H1 (cell line): ENCODE measurements around the gene NUP50. TPM values are rescaled to one million over a fixed set of nuclear protein-coding genes. Genes with fewer than 3 reads are reported as not detected.

Experiments used
- CTCF ChIA-PET: fragments of 300-600 bp; sonication (Branson Sonifier 250); formaldehyde crosslinking; loops from one replicate; lab custom pipeline; 2021; ENCODE audit not compliant: partially characterized antibody; lab: Charles Lee
- POLR2A ChIA-PET: fragments of 300-600 bp; sonication (Branson Sonifier 250); formaldehyde crosslinking; loops from one replicate; lab custom pipeline; 2021; ENCODE audit warnings: inconsistent platforms; ENCODE audit not compliant: partially characterized antibody; lab: Charles Lee
- DNase-seq, 2 experiments: peaks; one replicate each; pipeline versions ENCODE4 v3.0.0 to v3.0.0-alpha.2; 2010 to 2022; ENCODE audit warnings: low spot score in 2 of 2, low read depth in 1 of 2, mixed read lengths in 1 of 2
- FAIRE-seq: peaks from 2 replicates; lab custom pipeline; 2011; peaks lifted over from hg19 to GRCh38; lab: Jason Lieb, UNC
- H2AFZ ChIP-seq: 2 replicates; pipeline ENCODE4 v1.8.1; 2012; ENCODE audit warnings: low read length, inconsistent platforms
- H2AK5ac ChIP-seq: 2 replicates; pipeline ENCODE4 v1.6.1; 2013; ENCODE audit warnings: low read depth, low read length
- H2BK120ac ChIP-seq: replicated peaks from 2 replicates; pipeline ENCODE3; 2013; ENCODE audit warnings: low read depth, low read length, inconsistent platforms
- H2BK12ac ChIP-seq: 2 replicates; pipeline ENCODE4 v1.6.1; 2013; ENCODE audit warnings: low read depth, low read length
- H2BK15ac ChIP-seq: 2 replicates; pipeline ENCODE4 v1.6.1; 2013; ENCODE audit warnings: low read length
- H2BK20ac ChIP-seq: 2 replicates; pipeline ENCODE4 v1.6.1; 2013; ENCODE audit warnings: low read length
- H2BK5ac ChIP-seq: 2 replicates; pipeline ENCODE4 v1.6.1; 2013; ENCODE audit warnings: low read depth, low read length
- H3K14ac ChIP-seq: 2 replicates; pipeline ENCODE4 v1.6.1; 2013; ENCODE audit warnings: inconsistent platforms; ENCODE audit not compliant: insufficient read length
- H3K18ac ChIP-seq: 2 replicates; pipeline ENCODE4 v1.6.1; 2013; ENCODE audit warnings: low read length; ENCODE audit errors: extremely low read depth
- H3K23ac ChIP-seq: 2 replicates; pipeline ENCODE4 v1.6.1; 2013; ENCODE audit warnings: inconsistent platforms; ENCODE audit not compliant: insufficient read length
- H3K23me2 ChIP-seq: 2 replicates; pipeline ENCODE4 v1.6.1; 2013; ENCODE audit warnings: low read depth, low read length
- H3K27ac ChIP-seq: 2 replicates; pipeline ENCODE4 v1.6.1; 2011; ENCODE audit warnings: low read depth, low read length, inconsistent platforms
- H3K27me3 ChIP-seq, 4 experiments: replicated peaks in 1 of 4; 1 replicate in 1 of 4; 2 replicates in 3 of 4; pipeline versions ENCODE4 v1.6.1 to v1.8.1; 2011 to 2013; ENCODE audit warnings: low read length in 3 of 4, mild to moderate bottlenecking in 3 of 4, inconsistent platforms in 2 of 4, mixed read lengths in 2 of 4, moderate library complexity in 1 of 4; ENCODE audit not compliant: control insufficient read depth in 3 of 4, insufficient read depth in 3 of 4; ENCODE audit errors: extremely low read depth in 1 of 4
- H3K36me3 ChIP-seq, 4 experiments: 2 replicates each; pipeline versions ENCODE4 v1.6.1 to v1.8.1; 2011 to 2013; ENCODE audit warnings: mild to moderate bottlenecking in 4 of 4, low read length in 3 of 4, moderate library complexity in 2 of 4, control low read depth in 1 of 4, inconsistent platforms in 1 of 4; ENCODE audit not compliant: insufficient read depth in 4 of 4, control insufficient read depth in 2 of 4
- H3K4ac ChIP-seq: replicated peaks from 2 replicates; pipeline ENCODE3; 2013; ENCODE audit warnings: low read length, low read depth, mixed read lengths, inconsistent platforms; ENCODE audit not compliant: insufficient read length
- H3K4me1 ChIP-seq, 4 experiments: replicated peaks in 1 of 4; 1 replicate in 1 of 4; 2 replicates in 3 of 4; pipeline versions ENCODE4 v1.6.1 to v1.8.1; 2011 to 2013; ENCODE audit warnings: low read length in 3 of 4, inconsistent platforms in 2 of 4, mixed read lengths in 1 of 4; ENCODE audit not compliant: insufficient read depth in 4 of 4, control insufficient read depth in 3 of 4
- H3K4me2 ChIP-seq, 2 experiments: 2 replicates each; pipeline versions ENCODE4 v1.6.1 to v1.8.1; 2011 to 2013; ENCODE audit warnings: low read depth in 2 of 2, low read length in 2 of 2, control low read depth in 1 of 2, inconsistent platforms in 1 of 2, mild to moderate bottlenecking in 1 of 2; ENCODE audit not compliant: insufficient read depth in 1 of 2
- H3K4me3 ChIP-seq, 4 experiments: fragments of 200-600, 300-600 bp in 1 of 4; sonication (generic), shearing (Covaris generic), sonication (Bioruptor Twin) in 1 of 4; 2 replicates each; pipeline versions ENCODE4 v1.5.1 to v1.8.1; 2011 to 2016; ENCODE audit warnings: low read length in 4 of 4, low read depth in 3 of 4, control low read depth in 2 of 4, inconsistent platforms in 2 of 4, mild to moderate bottlenecking in 2 of 4, mixed read lengths in 1 of 4, moderate library complexity in 1 of 4; ENCODE audit not compliant: insufficient read depth in 2 of 4; ENCODE audit errors: extremely low read depth in 1 of 4
- H3K56ac ChIP-seq: replicated peaks from 2 replicates; pipeline ENCODE3; 2013; ENCODE audit warnings: low read depth, mild to moderate bottlenecking, mixed read lengths, low read length, inconsistent platforms; ENCODE audit not compliant: insufficient read length
- H3K79me1 ChIP-seq: 2 replicates; pipeline ENCODE4 v1.6.1; 2013; ENCODE audit warnings: low read depth, low read length, control low read depth
- H3K79me2 ChIP-seq, 2 experiments: 2 replicates each; pipeline versions ENCODE4 v1.6.1 to v1.8.1; 2012 to 2013; ENCODE audit warnings: low read length in 2 of 2, mild to moderate bottlenecking in 2 of 2, inconsistent platforms in 1 of 2; ENCODE audit not compliant: insufficient read depth in 2 of 2, control insufficient read depth in 1 of 2
- H3K9ac ChIP-seq, 4 experiments: replicated peaks in 1 of 4; 1 replicate in 1 of 4; 2 replicates in 3 of 4; pipeline versions ENCODE4 v1.6.1 to v1.8.1; 2011 to 2013; ENCODE audit warnings: low read depth in 3 of 4, low read length in 3 of 4, control low read depth in 2 of 4, mild to moderate bottlenecking in 2 of 4, moderate library complexity in 2 of 4, inconsistent platforms in 1 of 4; ENCODE audit errors: extremely low read depth in 1 of 4
- H3K9me3 ChIP-seq, 2 experiments: 2 replicates each; pipeline versions ENCODE4 v1.6.1 to v1.8.1; 2012 to 2013; ENCODE audit warnings: mild to moderate bottlenecking in 2 of 2, moderate library complexity in 2 of 2, control low read depth in 1 of 2, inconsistent platforms in 1 of 2, low read depth in 1 of 2, low read length in 1 of 2, mixed read lengths in 1 of 2; ENCODE audit not compliant: insufficient read depth in 2 of 2
- H4K20me1 ChIP-seq, 2 experiments: replicated peaks in 1 of 2; 2 replicates each; pipeline versions ENCODE3 to v1.8.1; 2011 to 2013; ENCODE audit warnings: inconsistent platforms in 2 of 2, low read length in 2 of 2, mild to moderate bottlenecking in 1 of 2; ENCODE audit not compliant: insufficient read depth in 2 of 2, control insufficient read depth in 1 of 2
- H4K5ac ChIP-seq: 2 replicates; pipeline ENCODE4 v1.6.1; 2013; ENCODE audit warnings: low read length, low read depth, mixed read lengths, inconsistent platforms; ENCODE audit not compliant: insufficient read length
- H4K8ac ChIP-seq: 2 replicates; pipeline ENCODE4 v1.8.0; 2013; ENCODE audit warnings: mild to moderate bottlenecking, moderate library complexity, low read length, inconsistent platforms; ENCODE audit not compliant: insufficient read depth; ENCODE audit errors: extremely low read depth
- H4K91ac ChIP-seq: replicated peaks from 2 replicates; pipeline ENCODE3; 2013; ENCODE audit warnings: low read length, mixed read lengths, inconsistent platforms; ENCODE audit not compliant: insufficient read length
- BACH1 ChIP-seq: IDR thresholded peaks from 2 replicates; pipeline ENCODE4 v1.6.1; 2012; ENCODE audit warnings: low read length, improper control_type of control experiment
- CHD1 ChIP-seq: IDR thresholded peaks from 2 replicates; pipeline ENCODE4 v1.6.1; 2012; ENCODE audit warnings: low read depth, low read length, improper control_type of control experiment
- CHD2 ChIP-seq: IDR thresholded peaks from 2 replicates; pipeline ENCODE4 v1.6.1; 2012; ENCODE audit warnings: low read length, improper control_type of control experiment
- E2F6 ChIP-seq: IDR thresholded peaks from 2 replicates; pipeline ENCODE4 v1.6.1; 2012; ENCODE audit warnings: inconsistent platforms
- EGR1 ChIP-seq: IDR thresholded peaks from 2 replicates; pipeline ENCODE4 v1.6.1; 2011; ENCODE audit warnings: low read depth, low read length, borderline replicate concordance
- EZH2 ChIP-seq: fragments of 200-600 bp; sonication (generic); IDR thresholded peaks from 2 replicates; pipeline ENCODE4 v1.7.1; 2012; ENCODE audit warnings: low read depth, mild to moderate bottlenecking, moderate library complexity, low read length, inconsistent platforms; ENCODE audit not compliant: severe bottlenecking
- GTF2F1 ChIP-seq: IDR thresholded peaks from 2 replicates; pipeline ENCODE4 v1.6.1; 2012; ENCODE audit warnings: low read depth, low read length, improper control_type of control experiment, borderline replicate concordance
- PHF8 ChIP-seq: fragments of 200-600 bp; sonication (generic); conservative IDR thresholded peaks from 2 replicates; pipeline ENCODE4 v1.7.1; 2012; ENCODE audit warnings: low read depth, mild to moderate bottlenecking, inconsistent platforms, low read length, moderate library complexity
- POLR2A ChIP-seq, 2 experiments: IDR thresholded peaks; 1 replicate in 1 of 2; 2 replicates in 1 of 2; pipeline ENCODE4 v1.6.1; 2011; ENCODE audit warnings: low read depth in 2 of 2, low read length in 2 of 2, mild to moderate bottlenecking in 2 of 2; ENCODE audit errors: control extremely low read depth in 1 of 2
- SP1 ChIP-seq: IDR thresholded peaks from 2 replicates; pipeline ENCODE4 v1.6.1; 2011; ENCODE audit warnings: low read depth, low read length
- SP4 ChIP-seq: IDR thresholded peaks from 2 replicates; pipeline ENCODE4 v1.6.1; 2012; ENCODE audit warnings: low read length, inconsistent platforms
- WGBS, 2 experiments: shearing (Covaris generic) in 1 of 2; methylation state at CpG; one replicate each; pipeline versions ENCODE4 v1.1.6 to v1.1.7; 2013 to 2015; ENCODE audit warnings: low lambda C conversion rate in 2 of 2, mixed read lengths in 2 of 2, inconsistent platforms in 1 of 2, low coverage in 1 of 2, missing lambda C conversion rate in 1 of 2; ENCODE audit not compliant: insufficient replicate concordance in 2 of 2, insufficient coverage in 1 of 2, insufficient read length in 1 of 2; ENCODE audit errors: extremely low coverage in 1 of 2, missing lambda C conversion rate in 1 of 2; 5-methylcytosine and 5-hydroxymethylcytosine counted together
- polyA plus RNA-seq, 7 experiments: library from polyadenylated mRNA; depleted of rRNA in 3 of 7; stranded (reverse) in 5 of 7; unstranded in 2 of 7; fragments of >200 nt in 5 of 7; fragments of 200-250 nt in 2 of 7; gene quantifications; 1 replicate in 5 of 7; 2 replicates in 1 of 7; 4 replicates in 1 of 7; pipeline versions ENCODE4 v1.2.1 to v1.2.3, GENCODE V29; 2011 to 2013; ENCODE audit warnings: missing spikeins in 2 of 7, mixed read lengths in 2 of 7
- total RNA-seq: library from RNA; stranded (reverse); fragmentation: NEBNext Ultra II Directional; extraction: Animal tissue kit (Norgen Biotek cat#: 25700); gene quantifications from 2 replicates; pipeline ENCODE4 v1.2.1, GENCODE V29; 2021

NUP50 gene
- total and polyA plus RNA-seq, 2 of the 8 experiments (the other 6 are each of a cell fraction or from before 2014, with no cell fraction given), result 20.0 to 112 TPM

DNA sequence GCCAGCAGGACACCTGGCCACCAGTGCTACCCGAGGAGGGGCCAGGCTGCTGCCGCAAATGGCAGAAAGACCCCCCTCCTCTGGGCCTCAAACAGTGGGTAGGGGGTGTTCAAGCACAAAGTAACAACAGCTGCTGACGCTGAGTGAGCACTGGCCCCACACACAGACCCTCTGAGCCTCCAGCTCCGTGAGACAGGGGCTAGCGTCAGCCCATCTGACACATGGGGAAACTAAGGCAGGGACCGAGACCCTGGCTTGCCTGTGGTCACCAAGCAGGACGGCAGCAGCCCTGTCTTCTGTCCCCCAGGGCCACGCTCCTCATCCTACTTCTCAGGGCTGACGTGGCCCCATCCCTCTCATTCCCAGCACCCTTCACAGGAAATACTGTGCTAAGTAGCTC is 36.5 kb downstream of the NUP50 start:
- DNase-seq (no peak), FAIRE-seq (no peak)
- no peak overlapping the region for H2BK20ac ChIP-seq
- no peak overlapping the region for H3K56ac ChIP-seq
- 80% methylated on average over 8 of the region's 9 CpGs; no CpG with 5 or more reads in 1 of the 2 experiments for WGBS, 2 experiments
- POLR2A ChIA-PET, result interaction anchor here (1.0 kb wide), 1 partner anchor 17 kb away, joined by 3 read pairs; no protein-coding TSS in a partner anchor
- no peak overlapping the region for H4K91ac ChIP-seq
- H3K14ac ChIP-seq, result no peak overlapping the region
- no peak overlapping the region for H3K9ac ChIP-seq
- CTCF ChIA-PET, result interaction anchor here (1.0 to 2.7 kb wide), 5 partner anchors 8 to 232 kb away, joined by 3 to 20 read pairs (median 4); no protein-coding TSS in a partner anchor
- H2AK5ac ChIP-seq, result no peak overlapping the region
- no peak overlapping the region for H3K18ac ChIP-seq
- H3K79me1 ChIP-seq, result no peaks in the 10 kb centered on the region
- H2BK5ac ChIP-seq, result no peak overlapping the region
- H4K8ac ChIP-seq, result peak overlapping the region; percentile 16
- no peak overlapping the region for H2BK15ac ChIP-seq
- no peak overlapping the region for H3K23ac ChIP-seq
- no peak overlapping the region for H3K4me3 ChIP-seq
- peaks cover 0 to 18% (median 3%) of the 10 kb centered on the region in 4 experiments; a peak in 3 of 7 replicates for H3K4me1 ChIP-seq
- H3K36me3 ChIP-seq, result peaks cover 0 to 6% (median 3%) of the 10 kb centered on the region in 4 experiments; a peak in 3 of 8 replicates
- no peaks in the 10 kb centered on the region for H3K23me2 ChIP-seq
- H3K4ac ChIP-seq, result no peak overlapping the region
- no peak overlapping the region for H2BK12ac ChIP-seq
- no peak overlapping the region for H4K5ac ChIP-seq
- TF ChIP-seq CHD1 (no peak), PHF8 (no peak), EZH2 (no peak), E2F6 (no peak), EGR1 (no peak), SP1 (no peak), SP4 (no peak), GTF2F1 (no peak), CHD2 (no peak), POLR2A (IDR thresholded peaks at IDR 0.05; ENCODE audit: control extremely low read depth in 1 of 2, low read depth in 2 of 2, low read length in 2 of 2) (no peak), BACH1 (no peak)
- H4K20me1 ChIP-seq, result peaks cover 5 to 6% of the 10 kb centered on the region in 2 experiments
- H2AFZ ChIP-seq, result no peak overlapping the region
- H3K27me3 ChIP-seq, result no peaks in the 10 kb centered on the region
- H3K79me2 ChIP-seq, result no peaks in the 10 kb centered on the region
- H2BK120ac ChIP-seq, result no peak overlapping the region
- H3K9me3 ChIP-seq, result no peaks in the 10 kb centered on the region
- H3K27ac ChIP-seq, result no peak overlapping the region
- no peak overlapping the region for H3K4me2 ChIP-seq
